H1 (cell line): ENCODE measurements around the gene SRI. TPM values are rescaled to one million over a fixed set of nuclear protein-coding genes. Genes with fewer than 3 reads are reported as not detected.

Source experiments
- CTCF ChIA-PET: fragments of 300-600 bp; sonication (Branson Sonifier 250); formaldehyde crosslinking; loops from one replicate; lab custom pipeline; 2021; ENCODE audit not compliant: partially characterized antibody; lab: Charles Lee
- POLR2A ChIA-PET: fragments of 300-600 bp; sonication (Branson Sonifier 250); formaldehyde crosslinking; loops from one replicate; lab custom pipeline; 2021; ENCODE audit warnings: inconsistent platforms; ENCODE audit not compliant: partially characterized antibody; lab: Charles Lee
- DNase-seq, 2 experiments: peaks; one replicate each; pipeline versions ENCODE4 v3.0.0 to v3.0.0-alpha.2; 2010 to 2022; ENCODE audit warnings: low spot score in 2 of 2, low read depth in 1 of 2, mixed read lengths in 1 of 2
- FAIRE-seq: peaks from 2 replicates; lab custom pipeline; 2011; peaks lifted over from hg19 to GRCh38; lab: Jason Lieb, UNC
- H2AFZ ChIP-seq: 2 replicates; pipeline ENCODE4 v1.8.1; 2012; ENCODE audit warnings: low read length, inconsistent platforms
- H2AK5ac ChIP-seq: 2 replicates; pipeline ENCODE4 v1.6.1; 2013; ENCODE audit warnings: low read depth, low read length
- H2BK120ac ChIP-seq: replicated peaks from 2 replicates; pipeline ENCODE3; 2013; ENCODE audit warnings: low read depth, low read length, inconsistent platforms
- H2BK12ac ChIP-seq: 2 replicates; pipeline ENCODE4 v1.6.1; 2013; ENCODE audit warnings: low read depth, low read length
- H2BK15ac ChIP-seq: 2 replicates; pipeline ENCODE4 v1.6.1; 2013; ENCODE audit warnings: low read length
- H2BK20ac ChIP-seq: 2 replicates; pipeline ENCODE4 v1.6.1; 2013; ENCODE audit warnings: low read length
- H2BK5ac ChIP-seq: 2 replicates; pipeline ENCODE4 v1.6.1; 2013; ENCODE audit warnings: low read depth, low read length
- H3K14ac ChIP-seq: 2 replicates; pipeline ENCODE4 v1.6.1; 2013; ENCODE audit warnings: inconsistent platforms; ENCODE audit not compliant: insufficient read length
- H3K18ac ChIP-seq: 2 replicates; pipeline ENCODE4 v1.6.1; 2013; ENCODE audit warnings: low read length; ENCODE audit errors: extremely low read depth
- H3K23ac ChIP-seq: 2 replicates; pipeline ENCODE4 v1.6.1; 2013; ENCODE audit warnings: inconsistent platforms; ENCODE audit not compliant: insufficient read length
- H3K23me2 ChIP-seq: 2 replicates; pipeline ENCODE4 v1.6.1; 2013; ENCODE audit warnings: low read depth, low read length
- H3K27ac ChIP-seq: 2 replicates; pipeline ENCODE4 v1.6.1; 2011; ENCODE audit warnings: low read depth, low read length, inconsistent platforms
- H3K27me3 ChIP-seq, 4 experiments: replicated peaks in 1 of 4; 1 replicate in 1 of 4; 2 replicates in 3 of 4; pipeline versions ENCODE4 v1.6.1 to v1.8.1; 2011 to 2013; ENCODE audit warnings: low read length in 3 of 4, mild to moderate bottlenecking in 3 of 4, inconsistent platforms in 2 of 4, mixed read lengths in 2 of 4, moderate library complexity in 1 of 4; ENCODE audit not compliant: control insufficient read depth in 3 of 4, insufficient read depth in 3 of 4; ENCODE audit errors: extremely low read depth in 1 of 4
- H3K36me3 ChIP-seq, 4 experiments: 2 replicates each; pipeline versions ENCODE4 v1.6.1 to v1.8.1; 2011 to 2013; ENCODE audit warnings: mild to moderate bottlenecking in 4 of 4, low read length in 3 of 4, moderate library complexity in 2 of 4, control low read depth in 1 of 4, inconsistent platforms in 1 of 4; ENCODE audit not compliant: insufficient read depth in 4 of 4, control insufficient read depth in 2 of 4
- H3K4ac ChIP-seq: replicated peaks from 2 replicates; pipeline ENCODE3; 2013; ENCODE audit warnings: low read length, low read depth, mixed read lengths, inconsistent platforms; ENCODE audit not compliant: insufficient read length
- H3K4me1 ChIP-seq, 4 experiments: replicated peaks in 1 of 4; 1 replicate in 1 of 4; 2 replicates in 3 of 4; pipeline versions ENCODE4 v1.6.1 to v1.8.1; 2011 to 2013; ENCODE audit warnings: low read length in 3 of 4, inconsistent platforms in 2 of 4, mixed read lengths in 1 of 4; ENCODE audit not compliant: insufficient read depth in 4 of 4, control insufficient read depth in 3 of 4
- H3K4me2 ChIP-seq, 2 experiments: 2 replicates each; pipeline versions ENCODE4 v1.6.1 to v1.8.1; 2011 to 2013; ENCODE audit warnings: low read depth in 2 of 2, low read length in 2 of 2, control low read depth in 1 of 2, inconsistent platforms in 1 of 2, mild to moderate bottlenecking in 1 of 2; ENCODE audit not compliant: insufficient read depth in 1 of 2
- H3K4me3 ChIP-seq, 4 experiments: fragments of 200-600, 300-600 bp in 1 of 4; sonication (generic), shearing (Covaris generic), sonication (Bioruptor Twin) in 1 of 4; 2 replicates each; pipeline versions ENCODE4 v1.5.1 to v1.8.1; 2011 to 2016; ENCODE audit warnings: low read length in 4 of 4, low read depth in 3 of 4, control low read depth in 2 of 4, inconsistent platforms in 2 of 4, mild to moderate bottlenecking in 2 of 4, mixed read lengths in 1 of 4, moderate library complexity in 1 of 4; ENCODE audit not compliant: insufficient read depth in 2 of 4; ENCODE audit errors: extremely low read depth in 1 of 4
- H3K56ac ChIP-seq: replicated peaks from 2 replicates; pipeline ENCODE3; 2013; ENCODE audit warnings: low read depth, mild to moderate bottlenecking, mixed read lengths, low read length, inconsistent platforms; ENCODE audit not compliant: insufficient read length
- H3K79me1 ChIP-seq: 2 replicates; pipeline ENCODE4 v1.6.1; 2013; ENCODE audit warnings: low read depth, low read length, control low read depth
- H3K79me2 ChIP-seq, 2 experiments: 2 replicates each; pipeline versions ENCODE4 v1.6.1 to v1.8.1; 2012 to 2013; ENCODE audit warnings: low read length in 2 of 2, mild to moderate bottlenecking in 2 of 2, inconsistent platforms in 1 of 2; ENCODE audit not compliant: insufficient read depth in 2 of 2, control insufficient read depth in 1 of 2
- H3K9ac ChIP-seq, 4 experiments: replicated peaks in 1 of 4; 1 replicate in 1 of 4; 2 replicates in 3 of 4; pipeline versions ENCODE4 v1.6.1 to v1.8.1; 2011 to 2013; ENCODE audit warnings: low read depth in 3 of 4, low read length in 3 of 4, control low read depth in 2 of 4, mild to moderate bottlenecking in 2 of 4, moderate library complexity in 2 of 4, inconsistent platforms in 1 of 4; ENCODE audit errors: extremely low read depth in 1 of 4
- H3K9me3 ChIP-seq, 2 experiments: 2 replicates each; pipeline versions ENCODE4 v1.6.1 to v1.8.1; 2012 to 2013; ENCODE audit warnings: mild to moderate bottlenecking in 2 of 2, moderate library complexity in 2 of 2, control low read depth in 1 of 2, inconsistent platforms in 1 of 2, low read depth in 1 of 2, low read length in 1 of 2, mixed read lengths in 1 of 2; ENCODE audit not compliant: insufficient read depth in 2 of 2
- H4K20me1 ChIP-seq, 2 experiments: replicated peaks in 1 of 2; 2 replicates each; pipeline versions ENCODE3 to v1.8.1; 2011 to 2013; ENCODE audit warnings: inconsistent platforms in 2 of 2, low read length in 2 of 2, mild to moderate bottlenecking in 1 of 2; ENCODE audit not compliant: insufficient read depth in 2 of 2, control insufficient read depth in 1 of 2
- H4K5ac ChIP-seq: 2 replicates; pipeline ENCODE4 v1.6.1; 2013; ENCODE audit warnings: low read length, low read depth, mixed read lengths, inconsistent platforms; ENCODE audit not compliant: insufficient read length
- H4K8ac ChIP-seq: 2 replicates; pipeline ENCODE4 v1.8.0; 2013; ENCODE audit warnings: mild to moderate bottlenecking, moderate library complexity, low read length, inconsistent platforms; ENCODE audit not compliant: insufficient read depth; ENCODE audit errors: extremely low read depth
- H4K91ac ChIP-seq: replicated peaks from 2 replicates; pipeline ENCODE3; 2013; ENCODE audit warnings: low read length, mixed read lengths, inconsistent platforms; ENCODE audit not compliant: insufficient read length
- BCL11A ChIP-seq, 2 experiments: IDR thresholded peaks; one replicate each; pipeline ENCODE4 v1.6.1; 2011; ENCODE audit warnings: low read depth in 2 of 2, low read length in 2 of 2, mild to moderate bottlenecking in 2 of 2
- CBX8 ChIP-seq: fragments of 300-800, 300-1000 bp; sonication (generic); IDR thresholded peaks from 2 replicates; pipeline ENCODE4 v1.7.1; 2016; ENCODE audit warnings: low read depth, low read length, borderline replicate concordance
- CREB1 ChIP-seq: IDR thresholded peaks from 2 replicates; pipeline ENCODE4 v1.6.1; 2012; ENCODE audit warnings: inconsistent platforms
- FOSL1 ChIP-seq: IDR thresholded peaks from 2 replicates; pipeline ENCODE4 v1.6.1; 2011; ENCODE audit warnings: mild to moderate bottlenecking, low read depth, low read length, moderate library complexity; ENCODE audit not compliant: insufficient read depth
- KDM5A ChIP-seq: fragments of 200-600 bp; IDR thresholded peaks from 2 replicates; pipeline ENCODE4 v1.7.1; 2012; ENCODE audit warnings: mild to moderate bottlenecking, low read length, inconsistent platforms, mixed read lengths
- SAP30 ChIP-seq: fragments of 300-600 bp; sonication (generic); IDR thresholded peaks from 2 replicates; pipeline ENCODE4 v1.7.1; 2012; ENCODE audit warnings: low read length, moderate library complexity, mild to moderate bottlenecking, inconsistent platforms; ENCODE audit not compliant: insufficient read depth, insufficient replicate concordance
- SUZ12 ChIP-seq: fragments of 200-600 bp; sonication (generic); IDR thresholded peaks from 2 replicates; pipeline ENCODE4 v1.6.1; 2012; ENCODE audit warnings: mild to moderate bottlenecking, inconsistent platforms, low read length, moderate library complexity, mixed read lengths
- ZNF274 ChIP-seq: IDR thresholded peaks from 2 replicates; pipeline ENCODE4 v1.7.0; 2012; ENCODE audit warnings: low read length, borderline replicate concordance; ENCODE audit errors: extremely low read depth
- WGBS, 2 experiments: shearing (Covaris generic) in 1 of 2; methylation state at CpG; one replicate each; pipeline versions ENCODE4 v1.1.6 to v1.1.7; 2013 to 2015; ENCODE audit warnings: low lambda C conversion rate in 2 of 2, mixed read lengths in 2 of 2, inconsistent platforms in 1 of 2, low coverage in 1 of 2, missing lambda C conversion rate in 1 of 2; ENCODE audit not compliant: insufficient replicate concordance in 2 of 2, insufficient coverage in 1 of 2, insufficient read length in 1 of 2; ENCODE audit errors: extremely low coverage in 1 of 2, missing lambda C conversion rate in 1 of 2; 5-methylcytosine and 5-hydroxymethylcytosine counted together
- polyA plus RNA-seq, 7 experiments: library from polyadenylated mRNA; depleted of rRNA in 3 of 7; stranded (reverse) in 5 of 7; unstranded in 2 of 7; fragments of >200 nt in 5 of 7; fragments of 200-250 nt in 2 of 7; gene quantifications; 1 replicate in 5 of 7; 2 replicates in 1 of 7; 4 replicates in 1 of 7; pipeline versions ENCODE4 v1.2.1 to v1.2.3, GENCODE V29; 2011 to 2013; ENCODE audit warnings: missing spikeins in 2 of 7, mixed read lengths in 2 of 7
- total RNA-seq: library from RNA; stranded (reverse); fragmentation: NEBNext Ultra II Directional; extraction: Animal tissue kit (Norgen Biotek cat#: 25700); gene quantifications from 2 replicates; pipeline ENCODE4 v1.2.1, GENCODE V29; 2021

Gene SRI
- total and polyA plus RNA-seq, 2 of the 8 experiments (the other 6 are each of a cell fraction or from before 2014, with no cell fraction given) = 118 to 170 TPM

DNA sequence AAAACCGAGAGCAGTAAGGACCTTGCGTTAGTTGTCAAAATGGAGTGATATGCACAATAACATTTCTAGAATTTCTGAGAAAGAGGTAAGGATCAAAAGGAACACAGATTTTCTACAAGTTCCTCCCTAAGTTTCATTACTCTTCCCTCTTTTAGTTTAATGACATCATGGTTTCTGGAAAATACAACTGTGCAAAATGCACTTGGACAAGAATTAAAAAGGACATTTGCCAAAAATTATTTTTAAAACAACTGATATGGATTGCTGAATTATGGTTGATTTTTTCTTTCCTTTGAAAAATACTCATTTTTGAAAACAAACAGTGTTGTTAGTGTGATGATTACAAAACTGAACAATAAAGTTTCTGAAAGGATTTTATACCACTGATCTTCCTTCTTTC lies 52.1 kb downstream of the SRI start:
- no peak overlapping the region for H2AFZ ChIP-seq
- H2BK5ac ChIP-seq = no peak overlapping the region
- H3K14ac ChIP-seq = no peak overlapping the region
- no peak overlapping the region for H3K9ac ChIP-seq
- no peak overlapping the region for H3K4me3 ChIP-seq
- H3K4me1 ChIP-seq = no peaks in the 10 kb centered on the region
- CTCF ChIA-PET = interaction anchor here (1.1 kb wide), 1 partner anchor 18 kb away, joined by 3 read pairs; no protein-coding TSS in a partner anchor
- H3K4ac ChIP-seq = no peak overlapping the region
- no peaks in the 10 kb centered on the region for H4K20me1 ChIP-seq
- H3K23ac ChIP-seq = no peak overlapping the region
- H3K79me2 ChIP-seq = no peaks in the 10 kb centered on the region
- POLR2A ChIA-PET = no interaction called here
- H2BK120ac ChIP-seq = no peak overlapping the region
- H3K18ac ChIP-seq = no peak overlapping the region
- H4K8ac ChIP-seq = no peak overlapping the region
- H3K56ac ChIP-seq = no peak overlapping the region
- 94% methylated on average over 2 of the region's 2 CpGs; no CpG with 5 or more reads in 1 of the 2 experiments for WGBS, 2 experiments
- H3K27me3 ChIP-seq = no peaks in the 10 kb centered on the region
- H4K91ac ChIP-seq = no peak overlapping the region
- H2AK5ac ChIP-seq = no peak overlapping the region
- no peak overlapping the region for H2BK20ac ChIP-seq
- no peak for TF ChIP-seq FOSL1
- no peak for TF ChIP-seq ZNF274
- no peak for TF ChIP-seq SUZ12
- TF ChIP-seq CBX8 = no peak
- no peak for TF ChIP-seq CREB1
- TF ChIP-seq BCL11A (IDR thresholded peaks at IDR 0.05; ENCODE audit: low read depth in 2 of 2, low read length in 2 of 2) = no peak
- no peak for TF ChIP-seq KDM5A
- TF ChIP-seq SAP30 = no peak
- no peak overlapping the region for H2BK15ac ChIP-seq
- no peaks in the 10 kb centered on the region for H3K79me1 ChIP-seq
- H3K9me3 ChIP-seq = no peaks in the 10 kb centered on the region
- no peaks in the 10 kb centered on the region for H3K23me2 ChIP-seq
- H3K36me3 ChIP-seq = no peaks in the 10 kb centered on the region; a peak in 1 of 8 replicates
- DNase-seq (no peak), FAIRE-seq (no peak)
- H2BK12ac ChIP-seq = no peak overlapping the region
- H3K4me2 ChIP-seq = no peak overlapping the region
- H3K27ac ChIP-seq = no peak overlapping the region
- H4K5ac ChIP-seq = no peak overlapping the region
